Left hindlimb (tissue), 1 donor: ENCODE measurements around the gene KRTAP17-1.
A peak's percentile ranks its signal among the peaks of the same experiment; 100 is the strongest.

Source experiments
- DNase-seq: peaks from one replicate; pipeline ENCODE4 v3.0.0-alpha.2; 2018

The KRTAP17-1 gene

DNA sequence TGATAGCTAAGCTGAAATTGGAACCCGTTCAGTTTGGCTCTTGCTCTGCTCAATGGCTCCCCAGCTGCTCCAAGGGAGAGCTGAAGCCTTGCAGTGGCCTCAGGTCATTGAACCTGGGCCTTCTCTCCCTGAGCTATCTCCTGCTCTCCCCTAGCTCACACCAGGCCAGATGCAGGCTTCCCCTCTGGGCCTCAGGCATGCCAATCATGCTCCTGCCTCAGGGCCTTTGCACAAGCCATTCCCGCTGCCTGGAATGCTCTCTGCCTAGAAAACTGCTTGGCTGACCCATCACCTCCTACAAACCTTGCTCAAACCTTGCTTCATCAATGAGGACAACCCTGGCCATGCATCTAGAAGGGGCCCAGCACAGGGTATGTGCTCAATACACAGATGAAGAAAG, 16.7 kb upstream of the KRTAP17-1 start:
- no peak for DNase-seq

DNA sequence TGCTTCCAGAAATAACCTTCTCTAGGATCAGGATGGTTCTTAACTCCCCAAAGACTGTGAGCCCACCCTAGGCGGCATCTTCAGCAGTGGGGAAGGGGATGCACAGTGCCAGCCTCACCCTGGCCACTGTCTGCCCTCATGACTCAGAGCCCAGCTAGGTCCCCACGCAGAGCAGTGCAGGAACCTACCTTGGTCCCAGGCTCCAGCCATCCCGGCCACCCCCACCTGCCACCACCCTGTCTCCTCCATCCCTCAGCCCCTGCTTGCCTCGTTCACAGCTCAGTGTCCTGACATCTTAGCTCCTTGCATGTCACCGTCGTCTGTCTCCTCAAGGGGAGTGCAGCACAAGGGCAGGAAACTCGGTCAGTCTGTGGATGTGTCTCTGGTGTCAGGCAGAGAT, 16.1 kb upstream of the KRTAP17-1 start:
- DNase-seq = no peak

GRCh38 chr17:41329279-41329948, 13.9 kb upstream of the KRTAP17-1 start:
- no peak for DNase-seq

- no peak for DNase-seq
Observed at GRCh38 chr17:41328207-41328606, 12.7 kb upstream of the KRTAP17-1 start.

DNA sequence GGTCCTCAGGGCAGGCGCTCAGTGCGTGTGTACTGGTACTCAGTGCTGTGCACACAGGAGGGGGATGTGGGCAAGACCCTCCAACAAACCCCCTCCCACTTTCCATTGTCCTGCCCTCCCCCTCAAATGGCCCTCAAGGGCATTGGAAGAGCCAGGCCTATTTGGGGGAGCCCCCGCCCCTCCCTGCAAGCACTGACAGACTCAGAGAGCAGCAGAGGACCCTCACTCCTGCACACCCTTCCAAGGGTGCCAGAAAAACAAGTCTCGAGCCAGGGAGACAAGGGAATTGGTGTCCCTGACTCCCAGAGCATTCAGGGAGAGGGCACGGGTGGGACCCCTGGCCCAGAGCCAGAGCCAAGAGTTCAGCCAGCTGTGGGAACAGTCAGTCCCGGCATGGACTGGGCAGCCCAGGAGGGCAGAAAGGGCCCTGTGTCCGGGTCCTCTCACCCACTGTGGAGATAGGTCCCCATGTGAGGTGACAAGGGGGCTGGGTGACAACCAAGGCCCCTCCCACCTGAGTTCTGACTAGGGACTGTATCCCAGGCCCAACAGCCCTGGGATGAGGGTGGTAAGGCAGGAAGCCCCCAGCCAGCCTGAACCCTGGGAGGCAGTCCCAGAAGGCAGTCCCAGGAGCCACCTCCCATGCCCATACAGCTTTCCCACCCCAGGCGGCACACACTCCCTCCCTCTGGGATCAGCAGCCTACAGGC, 12.1 kb upstream of the KRTAP17-1 start:
- no peak for DNase-seq

GRCh38 chr17:41326173-41327145, 10.9 kb upstream of the KRTAP17-1 start:
- no peak for DNase-seq

GRCh38 chr17:41325611-41326010, 10.1 kb upstream of the KRTAP17-1 start:
- no peak for DNase-seq

DNA sequence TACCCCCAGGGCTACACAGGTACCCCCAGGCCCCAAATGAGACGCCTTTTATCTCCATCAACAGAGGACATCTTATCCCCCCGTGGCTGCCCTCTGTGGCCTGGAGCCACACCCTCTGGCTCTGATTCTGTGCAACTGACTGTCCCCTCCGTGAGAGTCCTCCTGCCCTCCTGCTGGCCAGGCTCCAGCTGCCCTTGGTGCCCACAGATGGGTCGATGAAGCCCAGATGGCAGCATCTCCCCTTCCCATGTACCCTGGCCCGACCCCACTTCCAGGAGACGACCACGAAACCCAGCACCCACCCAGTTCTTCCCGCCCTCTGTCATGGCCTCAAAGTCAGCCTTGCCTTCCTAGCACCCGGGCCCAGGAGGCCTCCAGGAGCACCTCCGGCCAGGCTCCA, 9.6 kb upstream of the KRTAP17-1 start:
- no peak for DNase-seq

- no peak for DNase-seq
Observed at GRCh38 chr17:41324180-41325075, 8.9 kb upstream of the KRTAP17-1 start.

DNA sequence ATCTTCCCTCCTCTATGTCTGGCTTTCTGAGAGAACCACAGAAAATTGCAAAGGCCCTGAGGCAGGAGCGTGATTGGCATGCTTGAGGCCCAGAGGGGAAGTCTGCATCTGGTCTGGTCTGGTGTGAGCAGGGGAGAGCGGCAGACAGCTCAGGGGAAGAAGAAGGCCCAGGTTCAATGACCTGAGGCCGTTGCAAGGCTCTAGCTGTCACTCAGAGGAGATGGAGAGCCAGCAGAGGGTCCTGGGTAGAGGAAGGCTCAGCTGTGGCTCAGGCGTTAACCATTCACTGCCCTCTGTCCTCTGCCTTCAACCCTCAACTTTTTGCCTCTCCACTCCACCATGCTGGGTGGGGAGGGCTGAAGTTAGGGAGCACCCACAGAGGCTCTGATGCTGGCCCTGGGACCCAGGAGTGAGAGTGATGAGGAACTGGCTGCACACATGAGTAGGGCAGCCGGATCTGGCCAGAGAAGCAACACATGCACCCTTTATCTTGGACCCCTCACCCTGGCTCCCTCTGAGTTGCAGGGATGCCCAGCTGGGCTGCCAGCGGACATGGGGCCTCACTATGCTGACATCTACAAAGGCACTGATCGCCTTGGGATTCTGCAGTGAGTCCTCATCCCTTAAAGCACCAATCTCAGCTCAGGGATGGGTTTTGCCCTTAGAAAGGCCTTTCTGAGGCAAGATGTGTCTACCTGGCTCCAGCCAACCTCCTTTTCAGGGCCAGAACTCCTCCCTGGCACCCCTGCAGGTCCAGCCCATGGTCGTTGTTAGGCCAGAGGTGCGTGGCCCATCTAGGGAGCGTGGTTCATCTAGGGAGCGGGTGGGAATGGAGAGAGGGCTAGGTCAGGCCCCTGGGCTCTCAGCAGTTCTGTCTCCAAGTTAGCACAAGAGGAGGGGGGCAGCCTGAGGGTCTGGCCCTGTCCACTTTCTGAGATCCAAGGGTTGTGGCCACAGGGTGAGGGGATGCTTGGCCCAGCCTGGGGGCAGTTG, 7.7 kb upstream of the KRTAP17-1 start:
- no peak for DNase-seq

DNA sequence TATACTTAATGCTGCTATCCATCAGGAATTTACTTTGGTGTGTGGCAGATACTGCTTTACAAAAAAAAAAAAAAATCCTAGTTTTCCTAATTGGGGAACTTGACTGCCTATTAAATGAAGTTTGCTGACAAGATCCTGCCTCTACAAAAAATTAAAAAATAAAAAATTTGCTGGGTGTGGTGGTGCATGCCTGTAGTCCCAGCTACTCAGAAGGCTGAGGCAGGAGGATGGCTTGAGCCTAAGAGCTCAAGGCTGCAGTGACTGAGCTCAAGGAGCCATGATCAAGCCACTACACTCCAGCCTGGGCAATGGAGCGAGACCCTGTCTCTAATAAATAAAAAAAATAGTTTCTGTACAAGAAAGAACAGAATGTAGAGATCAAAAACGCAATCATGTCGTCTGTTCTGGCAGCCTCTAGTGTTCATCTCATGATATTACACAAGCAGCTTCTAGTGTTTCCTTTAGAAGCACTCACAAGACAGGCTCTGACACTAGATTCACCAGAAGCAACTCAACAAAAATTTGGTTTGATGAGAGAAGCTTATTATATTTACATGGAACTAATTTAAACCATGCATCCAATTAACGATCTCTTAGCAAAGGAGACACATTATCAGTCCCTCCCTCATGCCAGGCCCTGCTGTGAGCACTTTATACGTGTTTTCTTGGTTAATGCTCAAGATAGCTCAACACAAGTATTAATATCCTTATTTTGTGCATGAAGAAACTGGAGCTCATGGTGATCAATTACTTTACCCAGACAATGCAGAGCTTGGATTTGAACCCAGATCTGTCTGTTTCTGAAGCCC, 6.8 kb upstream of the KRTAP17-1 start:
- no peak for DNase-seq

DNA sequence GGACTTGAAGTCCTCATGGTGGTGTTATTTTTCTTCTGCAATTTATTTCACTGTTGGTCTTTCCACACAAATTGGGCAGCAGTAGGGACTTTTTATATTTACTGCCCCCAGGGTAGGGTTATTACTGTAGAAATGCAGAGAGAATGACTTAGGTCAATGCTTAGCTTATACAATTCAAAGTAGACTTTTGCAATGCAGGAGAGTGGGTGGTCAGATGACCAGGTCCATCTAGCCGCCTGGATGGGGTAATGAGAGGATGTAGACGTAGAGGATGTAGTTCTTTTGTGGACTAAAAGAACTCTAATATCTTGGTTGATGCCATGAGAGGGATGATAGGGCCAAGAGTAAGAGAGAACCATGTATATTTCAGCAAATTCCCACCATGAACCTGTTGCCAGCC, 2.7 kb upstream of the KRTAP17-1 start:
- no peak for DNase-seq

GRCh38 chr17:41315814-41316445, 420 bp upstream of the KRTAP17-1 start:
- DNase-seq = no peak

- no peak for DNase-seq
Observed at GRCh38 chr17:41311111-41311510, 4.4 kb downstream of the KRTAP17-1 start.

GRCh38 chr17:41308918-41309359, 6.6 kb downstream of the KRTAP17-1 start, which contains the start of gene KRTAP16-1:
KRTAP16-1 (minus strand) TSS chr17:41309309; CDS start chr17:41309253, 56 bp downstream.
- DNase-seq = no peak

- DNase-seq = peak; percentile 72
Observed at GRCh38 chr17:41308251-41308917, 7.1 kb downstream of the KRTAP17-1 start.

- no peak for DNase-seq
Observed at GRCh38 chr17:41307647-41308046, 7.9 kb downstream of the KRTAP17-1 start.

DNA sequence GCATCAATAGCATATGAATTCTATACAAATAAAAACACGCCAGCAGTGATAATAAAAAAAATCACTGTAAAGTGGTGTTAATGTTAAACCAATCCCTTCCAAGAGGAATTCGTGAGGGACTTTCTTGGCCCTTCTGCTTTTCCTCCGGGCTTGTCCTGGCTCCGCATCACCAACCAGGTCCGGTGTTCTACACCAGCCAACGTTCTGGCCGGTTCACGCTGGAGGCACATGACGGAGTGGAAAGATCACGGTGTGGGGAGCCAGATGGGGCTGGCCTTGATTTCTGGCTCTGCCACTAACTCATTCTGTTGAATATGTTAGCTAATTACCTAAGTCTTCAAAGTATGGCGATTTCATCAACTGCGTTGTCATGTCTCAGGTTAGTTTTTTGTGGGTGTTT, 11.4 kb downstream of the KRTAP17-1 start:
- no peak for DNase-seq

GRCh38 chr17:41302981-41303380, 12.5 kb downstream of the KRTAP17-1 start:
- DNase-seq = no peak
